Renal pelvis (tissue), 4 donors: ENCODE measurements around the gene ASB2. TPM values are rescaled to one million over a fixed set of nuclear protein-coding genes. Genes with fewer than 3 reads are reported as not detected.

Source experiments
- DNase-seq: peaks from one replicate; pipeline ENCODE4 v3.0.0-alpha.2; 2013
- polyA plus RNA-seq, 3 donors: library from polyadenylated mRNA; unstranded; fragments of 120-200 nt; gene quantifications; one replicate each; pipeline ENCODE4 v1.2.1, GENCODE V29; 2013; ENCODE audit not compliant: insufficient read length in 3 of 3

Gene ASB2
- polyA plus RNA-seq, 3 donors = 0.29 to 0.51 (median 0.37) TPM

DNA sequence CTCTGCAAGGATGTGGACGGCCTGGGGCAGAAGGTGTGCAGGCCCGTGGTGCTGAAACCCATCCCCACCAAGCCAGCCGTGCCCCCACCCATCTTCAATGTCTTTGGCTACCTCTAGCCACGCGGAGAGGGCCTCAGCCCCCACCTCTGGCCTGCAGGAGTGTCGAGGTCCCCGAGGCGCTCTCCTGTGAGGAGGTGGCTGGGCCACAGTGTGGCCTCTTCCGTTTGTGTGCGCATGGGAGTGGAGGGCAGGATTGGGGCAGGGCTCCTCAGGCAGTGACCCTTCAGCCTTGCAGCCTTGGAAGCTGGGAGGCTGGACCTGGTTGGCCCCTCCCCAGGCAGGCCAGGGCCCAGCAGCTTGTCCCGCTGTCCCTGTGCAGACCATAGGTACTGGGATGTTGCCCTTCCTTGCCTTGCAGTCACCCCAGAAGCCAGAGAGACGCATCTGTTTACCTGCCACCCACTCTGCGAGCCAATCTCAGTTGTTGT lies 47.3 kb downstream of the ASB2 start:
- DNase-seq = no peak

DNA sequence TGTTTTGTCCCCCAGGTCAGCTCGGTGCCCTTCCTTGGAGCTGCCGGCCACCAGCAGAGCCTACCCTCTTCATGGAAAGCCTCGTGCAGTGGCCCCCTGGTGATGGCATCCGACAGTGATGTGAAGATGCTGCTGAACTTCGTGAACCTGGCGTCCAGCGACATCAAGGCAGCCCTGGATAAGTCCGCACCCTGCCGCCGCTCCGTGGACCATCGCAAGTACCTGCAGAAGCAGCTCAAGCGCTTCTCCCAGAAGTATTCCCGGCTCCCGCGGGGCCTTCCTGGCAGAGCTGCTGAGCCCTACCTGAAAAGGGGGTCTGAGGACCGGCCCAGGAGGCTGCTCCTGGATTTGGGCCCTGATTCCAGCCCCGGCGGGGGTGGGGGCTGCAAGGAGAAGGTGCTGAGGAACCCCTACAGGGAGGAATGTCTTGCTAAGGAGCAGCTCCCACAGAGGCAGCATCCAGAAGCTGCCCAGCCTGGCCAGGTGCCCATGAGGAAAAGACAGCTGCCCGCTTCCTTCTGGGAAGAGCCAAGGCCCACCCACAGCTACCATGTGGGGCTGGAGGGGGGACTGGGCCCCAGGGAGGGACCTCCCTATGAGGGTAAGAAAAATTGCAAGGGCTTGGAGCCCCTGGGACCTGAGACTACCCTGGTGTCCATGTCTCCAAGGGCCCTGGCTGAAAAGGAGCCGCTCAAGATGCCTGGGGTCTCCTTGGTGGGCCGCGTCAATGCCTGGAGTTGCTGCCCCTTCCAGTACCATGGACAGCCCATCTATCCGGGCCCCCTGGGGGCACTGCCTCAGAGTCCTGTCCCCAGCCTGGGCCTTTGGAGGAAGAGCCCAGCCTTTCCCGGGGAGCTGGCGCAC lies 48.0 kb downstream of the ASB2 start:
- no peak for DNase-seq

- no peak for DNase-seq
These were observed 48.6 kb downstream of the ASB2 start for GRCh38 chr14:93927800-93928145.

DNA sequence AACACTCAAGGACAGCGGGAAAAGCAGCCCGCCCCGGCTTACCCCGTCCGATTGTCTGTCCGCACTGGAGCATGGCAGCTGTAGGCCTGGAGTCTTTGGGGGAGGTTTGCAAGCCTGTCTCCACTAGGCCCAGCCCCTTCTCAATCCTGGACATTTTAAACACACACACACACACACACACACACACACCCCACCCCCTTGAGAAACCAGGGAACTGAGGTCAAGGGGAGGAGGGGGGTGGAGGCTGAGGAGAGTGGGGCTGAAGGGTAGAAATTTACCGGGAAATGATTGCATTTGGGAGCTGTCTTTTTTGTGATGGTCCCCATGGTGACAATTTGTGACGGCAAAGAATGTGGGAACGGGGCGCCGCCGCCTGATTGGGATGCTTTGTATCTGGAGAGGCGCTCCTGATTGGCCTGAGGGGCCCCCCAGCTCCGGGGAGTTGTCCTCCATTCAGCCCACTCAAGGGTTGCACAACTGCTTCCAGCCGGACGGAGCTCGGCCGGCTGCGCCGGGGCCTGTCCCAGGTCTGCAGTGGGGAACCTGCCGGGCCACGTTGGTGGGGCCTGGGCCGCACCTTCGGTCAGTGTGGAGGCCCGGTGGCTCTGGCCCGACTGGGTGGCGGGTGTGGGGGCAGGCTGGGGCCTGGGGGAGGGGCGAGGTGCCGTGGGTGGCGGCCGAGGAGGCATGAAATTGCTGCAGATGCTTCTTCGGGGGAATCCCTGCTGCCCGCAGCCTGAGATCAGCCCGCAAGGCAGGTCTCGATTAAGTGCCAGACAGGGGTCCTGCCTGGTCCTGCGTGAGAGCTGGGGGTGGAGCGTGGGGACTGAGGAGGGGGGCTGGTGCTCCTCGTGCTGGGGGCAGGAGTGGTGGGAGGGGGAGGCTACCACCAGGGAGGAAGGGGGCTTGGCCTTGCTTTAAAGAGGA lies 49.2 kb downstream of the ASB2 start, which contains the start of gene FAM181A:
TSS of gene FAM181A (plus strand) at position 472 of the 927 bp plus-strand sequence. CDS start 942 bp downstream, outside the sequence.
- DNase-seq = no peak

GRCh38 chr14:93926245-93926872 lies 50.0 kb downstream of the ASB2 start:
- no peak for DNase-seq

DNA sequence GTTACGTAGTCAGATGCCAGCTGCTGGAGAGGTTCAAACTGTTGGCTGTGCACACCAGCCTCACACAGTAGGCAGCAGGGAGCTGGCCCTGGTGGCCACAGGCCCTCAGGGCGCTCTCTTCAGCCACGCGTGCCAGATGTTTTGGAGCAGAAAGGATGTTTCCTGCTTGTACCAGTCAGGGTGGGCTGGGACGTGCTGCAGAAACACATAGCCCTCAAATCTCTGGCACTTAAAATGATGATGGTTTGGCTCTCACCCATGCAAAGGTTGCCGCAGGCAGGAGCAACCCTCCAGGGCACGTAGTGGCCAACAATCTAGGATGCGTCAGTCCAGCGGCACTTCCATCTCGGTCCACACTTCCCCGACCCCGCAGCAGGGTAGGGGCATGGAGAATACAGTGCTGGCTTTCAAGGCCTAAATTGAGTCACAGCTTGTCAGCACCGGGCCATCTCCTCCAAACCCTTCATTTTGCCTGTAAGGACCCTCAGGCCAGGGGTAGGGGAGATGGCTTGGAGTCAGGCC lies 50.9 kb downstream of the ASB2 start:
- DNase-seq = no peak

- DNase-seq = no peak
These were observed 51.6 kb downstream of the ASB2 start for GRCh38 chr14:93924592-93925355.

DNA sequence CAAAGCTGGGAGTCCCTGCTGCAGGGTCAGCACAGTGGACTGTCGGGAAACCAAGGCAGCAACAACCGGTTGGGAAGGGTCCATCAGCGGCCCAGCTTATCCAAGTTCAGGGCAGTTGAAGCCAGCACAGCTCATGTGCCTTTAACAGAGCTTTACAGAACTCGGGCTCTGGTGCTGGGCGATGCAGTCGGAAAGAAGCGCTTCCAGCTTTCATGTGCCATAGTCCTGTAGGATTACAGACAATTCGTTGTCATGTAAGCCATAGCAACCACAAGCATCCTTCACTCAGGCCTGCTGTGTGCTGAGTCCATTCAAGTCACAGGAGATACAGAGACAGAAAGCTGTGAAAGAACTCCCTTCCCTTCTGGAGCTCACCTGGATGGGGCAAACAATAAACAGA lies 52.7 kb downstream of the ASB2 start:
- no peak for DNase-seq

GRCh38 chr14:93921001-93921806 lies 55.2 kb downstream of the ASB2 start:
- no peak for DNase-seq

DNA sequence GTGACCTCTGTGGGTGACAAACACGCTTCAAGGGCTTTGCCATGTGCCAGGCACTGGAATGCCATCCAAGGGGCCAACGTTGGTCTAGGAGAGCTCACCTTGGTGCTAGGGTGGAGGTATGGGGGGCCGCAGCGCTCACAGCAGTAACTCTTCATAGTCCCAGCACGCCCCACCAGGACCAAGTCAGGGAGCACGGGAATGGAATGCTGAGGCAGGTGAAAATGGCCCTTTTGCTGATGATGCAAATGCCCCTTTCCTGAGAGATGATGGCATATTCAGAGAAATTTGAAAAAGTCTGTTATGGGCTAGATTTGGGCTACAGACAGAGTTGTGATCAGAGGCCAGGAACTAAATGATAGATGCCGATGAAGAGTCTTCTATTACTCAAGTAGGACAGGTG lies 59.2 kb downstream of the ASB2 start:
- no peak for DNase-seq

GRCh38 chr14:93916498-93916897 lies 59.9 kb downstream of the ASB2 start:
- DNase-seq = no peak

DNA sequence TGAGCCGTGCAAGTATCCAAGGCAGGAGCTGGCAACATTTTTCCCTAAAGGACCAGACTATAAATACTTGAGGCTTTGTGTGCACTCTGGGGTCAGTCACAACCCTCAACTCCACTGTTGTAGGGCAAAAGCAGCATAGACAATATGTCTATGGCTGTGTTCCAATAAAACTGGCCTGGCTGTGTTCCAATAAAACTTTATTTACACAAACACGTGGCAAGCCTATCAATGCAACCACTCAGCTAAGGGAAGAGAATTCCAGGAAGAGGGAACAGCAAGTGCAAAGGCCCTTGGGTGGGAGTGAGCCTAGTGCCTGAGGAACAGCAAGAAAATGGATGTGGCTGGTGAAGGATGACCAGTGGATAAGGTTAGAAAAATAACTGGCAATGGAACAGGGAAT lies 60.6 kb downstream of the ASB2 start:
- DNase-seq = no peak

- DNase-seq = no peak
These were observed 61.2 kb downstream of the ASB2 start for GRCh38 chr14:93915070-93915705.

- DNase-seq = no peak
These were observed 62.1 kb downstream of the ASB2 start for GRCh38 chr14:93914278-93914677.

DNA sequence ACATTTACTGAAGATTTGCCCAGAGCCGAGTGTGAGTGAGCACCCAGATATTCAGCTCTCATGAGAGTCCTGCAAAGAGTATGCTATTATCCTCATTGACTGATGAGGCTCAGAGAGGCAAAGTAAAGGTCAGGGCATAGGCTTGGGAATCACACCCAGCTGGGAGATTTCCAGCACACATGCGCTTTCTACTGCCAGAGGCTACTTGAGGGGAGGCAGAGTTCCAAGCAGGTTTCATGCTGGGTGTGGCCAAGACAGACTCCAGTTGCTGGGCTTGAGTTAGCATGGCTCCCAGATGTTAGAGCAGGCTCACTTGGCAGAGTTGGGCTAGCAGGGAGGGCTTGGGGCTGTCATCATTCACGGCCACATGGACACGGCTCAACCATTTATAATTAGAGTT lies 63.6 kb downstream of the ASB2 start:
- DNase-seq = no peak

DNA sequence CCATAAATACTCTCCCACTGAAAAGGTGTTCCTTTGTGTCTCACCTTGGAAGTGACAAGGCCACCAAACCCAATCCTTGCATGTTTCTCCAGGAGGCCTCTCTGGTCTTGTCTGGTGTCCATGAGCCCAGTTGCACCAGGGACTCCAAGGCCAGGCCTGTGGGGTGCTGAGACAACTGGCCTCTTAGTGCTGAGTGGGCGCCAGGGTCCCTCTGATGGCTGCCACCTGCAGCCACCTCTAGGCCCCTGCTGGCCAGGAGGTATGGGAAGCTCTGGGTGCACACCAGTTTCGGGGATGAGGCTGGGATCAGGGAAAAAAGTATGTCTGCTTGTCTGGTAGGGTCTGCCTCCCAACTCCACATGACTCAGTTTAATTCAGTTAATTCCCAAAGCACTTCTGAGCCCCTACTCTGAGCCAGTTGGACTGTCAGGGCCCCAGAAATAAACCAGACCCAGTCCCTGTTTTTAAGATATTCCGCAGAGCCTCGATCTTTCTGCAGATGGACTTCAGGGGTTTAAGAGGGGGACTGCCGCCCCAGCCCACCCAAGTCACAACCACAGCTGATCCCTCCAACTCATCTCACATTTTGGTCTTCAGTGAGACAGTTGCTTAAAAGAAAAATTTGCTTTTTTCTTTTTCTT lies 64.3 kb downstream of the ASB2 start:
- DNase-seq = no peak

- DNase-seq = no peak
These were observed 66.8 kb downstream of the ASB2 start for GRCh38 chr14:93909429-93910128.
